ENCODE measurements around the gene ENTPD6.
"Not testable (repeated sequence)": the region's sequence is repeated elsewhere in the genome, so short reads cannot be mapped to it uniquely, and the experiment has no call there.

Gene ENTPD6

DNA sequence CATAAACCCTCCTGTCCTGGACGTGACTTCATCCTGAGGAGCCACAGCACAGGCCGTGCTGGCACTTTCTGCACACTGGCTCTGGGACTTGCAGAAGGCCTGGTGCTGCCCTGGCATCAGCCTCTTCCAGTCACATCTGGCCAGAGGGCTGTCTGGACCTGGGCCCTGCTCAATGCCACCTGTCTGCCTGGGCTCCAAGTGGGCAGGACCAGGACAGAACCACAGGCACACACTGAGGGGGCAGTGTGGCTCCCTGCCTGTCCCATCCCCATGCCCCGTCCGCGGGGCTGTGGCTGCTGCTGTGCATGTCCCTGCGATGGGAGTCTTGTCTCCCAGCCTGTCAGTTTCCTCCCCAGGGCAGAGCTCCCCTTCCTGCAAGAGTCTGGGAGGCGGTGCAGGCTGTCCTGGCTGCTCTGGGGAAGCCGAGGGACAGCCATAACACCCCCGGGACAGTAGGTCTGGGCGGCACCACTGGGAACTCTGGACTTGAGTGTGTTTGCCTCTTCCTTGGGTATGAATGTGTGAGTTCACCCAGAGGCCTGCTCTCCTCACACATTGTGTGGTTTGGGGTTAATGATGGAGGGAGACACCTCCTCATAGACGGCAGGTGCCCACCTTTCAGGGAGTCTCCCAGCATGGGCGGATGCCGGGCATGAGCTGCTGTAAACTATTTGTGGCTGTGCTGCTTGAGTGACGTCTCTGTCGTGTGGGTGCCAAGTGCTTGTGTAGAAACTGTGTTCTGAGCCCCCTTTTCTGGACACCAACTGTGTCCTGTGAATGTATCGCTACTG lies 30.3 kb downstream of the ENTPD6 start:
- DNase-seq (ENCODE audit: extremely low spot score): no peak
- TF ChIP-seq SP1 (IDR thresholded peaks at IDR 0.05): no peak
- no peak for TF ChIP-seq TARDBP (IDR thresholded peaks at IDR 0.05)
- TF ChIP-seq ZNF384 (IDR thresholded peaks at IDR 0.05): no peak
- TF ChIP-seq LEF1 (IDR thresholded peaks at IDR 0.05; ENCODE audit: borderline replicate concordance): no peak
- TF ChIP-seq FOXK2 (IDR thresholded peaks at IDR 0.05): no peak
- TF ChIP-seq NFRKB (IDR thresholded peaks at IDR 0.05): no peak
- no peak for TF ChIP-seq ARNT (IDR thresholded peaks at IDR 0.05)
- no peak for TF ChIP-seq FOXA1 (IDR thresholded peaks at IDR 0.05)
- no peak for TF ChIP-seq CTBP1 (IDR thresholded peaks at IDR 0.05; ENCODE audit: borderline replicate concordance)
- no peak for TF ChIP-seq BHLHE40 (IDR thresholded peaks at IDR 0.05; ENCODE audit: borderline replicate concordance)
- TF ChIP-seq, protein P1, sequence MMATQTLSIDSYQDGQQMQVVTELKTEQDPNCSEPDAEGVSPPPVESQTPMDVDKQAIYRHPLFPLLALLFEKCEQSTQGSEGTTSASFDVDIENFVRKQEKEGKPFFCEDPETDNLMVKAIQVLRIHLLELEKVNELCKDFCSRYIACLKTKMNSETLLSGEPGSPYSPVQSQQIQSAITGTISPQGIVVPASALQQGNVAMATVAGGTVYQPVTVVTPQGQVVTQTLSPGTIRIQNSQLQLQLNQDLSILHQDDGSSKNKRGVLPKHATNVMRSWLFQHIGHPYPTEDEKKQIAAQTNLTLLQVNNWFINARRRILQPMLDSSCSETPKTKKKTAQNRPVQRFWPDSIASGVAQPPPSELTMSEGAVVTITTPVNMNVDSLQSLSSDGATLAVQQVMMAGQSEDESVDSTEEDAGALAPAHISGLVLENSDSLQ (IDR thresholded peaks at IDR 0.05): no peak
- TF ChIP-seq SUZ12 (IDR thresholded peaks at IDR 0.05): no peak
- TF ChIP-seq HDGF (IDR thresholded peaks at IDR 0.05; ENCODE audit: borderline replicate concordance): no peak
- TF ChIP-seq ELF4 (IDR thresholded peaks at IDR 0.05): no peak
- TF ChIP-seq FOXM1 (IDR thresholded peaks at IDR 0.05; ENCODE audit: borderline replicate concordance): no peak
- TF ChIP-seq L3MBTL2 (conservative IDR thresholded peaks at IDR 0.05): no peak
- CTCF ChIA-PET: no interaction called here
- POLR2A ChIA-PET: no interaction called here

DNA sequence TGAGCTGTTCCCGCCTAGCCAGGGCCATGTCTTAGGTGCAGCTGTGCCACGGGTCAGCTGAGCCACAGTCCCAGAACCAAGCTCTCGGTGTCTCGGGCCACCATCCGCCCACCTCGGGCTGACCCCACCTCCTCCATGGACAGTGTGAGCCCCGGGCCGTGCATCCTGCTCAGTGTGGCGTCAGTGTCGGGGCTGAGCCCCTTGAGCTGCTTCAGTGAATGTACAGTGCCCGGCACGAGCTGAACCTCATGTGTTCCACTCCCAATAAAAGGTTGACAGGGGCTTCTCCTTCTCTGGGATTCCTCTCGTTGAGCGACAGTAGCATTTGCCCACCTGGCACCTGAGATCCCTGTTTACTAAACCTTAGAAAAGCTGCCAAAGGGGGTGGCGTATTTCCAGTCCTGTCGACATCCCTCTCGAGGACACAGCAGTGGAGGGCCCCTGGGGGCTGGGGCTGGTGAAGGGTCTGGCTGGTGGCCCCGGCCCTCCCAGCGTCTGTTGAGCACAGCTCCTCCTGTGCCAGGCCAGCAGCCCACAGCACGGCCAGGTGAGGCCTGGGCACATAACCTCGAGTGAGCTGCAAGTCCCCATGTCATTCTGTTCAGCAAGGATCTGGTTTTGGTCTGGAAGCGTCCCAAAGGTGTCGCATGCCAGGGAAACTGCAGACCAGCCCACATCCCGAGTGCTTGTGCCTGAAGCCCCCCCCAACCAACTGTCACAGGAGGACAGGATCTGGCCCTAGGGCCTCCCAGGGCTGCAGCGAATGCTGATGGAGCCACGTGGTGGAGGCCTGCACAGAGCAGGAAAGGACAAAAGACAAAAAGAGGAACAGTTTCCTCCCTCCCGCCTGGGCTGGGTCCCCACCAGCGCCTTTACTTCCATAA lies 31.2 kb downstream of the ENTPD6 start:
- ChIA-PET CTCF (no interaction called here), POLR2A (interaction anchor here (1.5 to 2.0 kb wide), 2 partner anchors 21 to 32 kb away, joined by 4 to 14 read pairs; partner anchors contain the start of gene PYGB)
- TF ChIP-seq FOXA1 (IDR thresholded peaks at IDR 0.05) (no peak), ARNT (IDR thresholded peaks at IDR 0.05) (no peak), NFRKB (IDR thresholded peaks at IDR 0.05) (no peak)
- DNase-seq (ENCODE audit: extremely low spot score): no peak

DNA sequence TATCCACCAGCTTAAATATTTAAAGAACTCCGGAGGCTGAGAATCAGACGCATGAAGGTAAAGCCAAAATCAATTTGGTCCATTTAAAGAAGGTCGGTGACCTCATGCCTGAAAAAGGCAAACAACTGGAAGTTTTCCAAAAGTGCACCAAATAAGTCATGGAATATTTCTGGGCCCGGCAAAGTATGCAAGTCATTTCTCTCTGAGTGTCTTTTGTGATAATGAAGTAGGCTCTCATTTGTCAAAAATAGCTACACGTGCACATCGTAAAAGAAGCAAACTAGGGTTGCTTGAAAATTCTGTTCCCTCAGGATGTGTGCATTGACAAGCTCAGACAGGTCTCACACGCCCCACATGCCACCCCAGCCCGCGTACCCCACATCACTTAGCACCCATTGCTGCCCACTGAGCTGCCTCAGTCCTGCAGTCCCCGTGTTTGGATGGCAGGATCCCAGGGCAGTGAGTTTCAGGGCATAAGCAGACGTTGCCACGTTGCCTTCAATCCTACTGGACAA lies 31.9 kb downstream of the ENTPD6 start:
- POLR2A ChIA-PET: interaction anchor here (1.5 to 2.0 kb wide), 2 partner anchors 20 to 33 kb away, joined by 4 to 14 read pairs; partner anchors contain the start of gene PYGB
- TF ChIP-seq HDGF (IDR thresholded peaks at IDR 0.05; ENCODE audit: borderline replicate concordance): no peak
- no peak for TF ChIP-seq FOXA1 (IDR thresholded peaks at IDR 0.05)
- TF ChIP-seq SUZ12 (IDR thresholded peaks at IDR 0.05): no peak
- no peak for TF ChIP-seq BHLHE40 (IDR thresholded peaks at IDR 0.05; ENCODE audit: borderline replicate concordance)
- TF ChIP-seq FOXM1 (IDR thresholded peaks at IDR 0.05; ENCODE audit: borderline replicate concordance): no peak
- TF ChIP-seq SP1 (IDR thresholded peaks at IDR 0.05): no peak
- no peak for TF ChIP-seq CTBP1 (IDR thresholded peaks at IDR 0.05; ENCODE audit: borderline replicate concordance)
- no peak for TF ChIP-seq L3MBTL2 (conservative IDR thresholded peaks at IDR 0.05)
- DNase-seq (ENCODE audit: extremely low spot score): no peak
- CTCF ChIA-PET: no interaction called here

DNA sequence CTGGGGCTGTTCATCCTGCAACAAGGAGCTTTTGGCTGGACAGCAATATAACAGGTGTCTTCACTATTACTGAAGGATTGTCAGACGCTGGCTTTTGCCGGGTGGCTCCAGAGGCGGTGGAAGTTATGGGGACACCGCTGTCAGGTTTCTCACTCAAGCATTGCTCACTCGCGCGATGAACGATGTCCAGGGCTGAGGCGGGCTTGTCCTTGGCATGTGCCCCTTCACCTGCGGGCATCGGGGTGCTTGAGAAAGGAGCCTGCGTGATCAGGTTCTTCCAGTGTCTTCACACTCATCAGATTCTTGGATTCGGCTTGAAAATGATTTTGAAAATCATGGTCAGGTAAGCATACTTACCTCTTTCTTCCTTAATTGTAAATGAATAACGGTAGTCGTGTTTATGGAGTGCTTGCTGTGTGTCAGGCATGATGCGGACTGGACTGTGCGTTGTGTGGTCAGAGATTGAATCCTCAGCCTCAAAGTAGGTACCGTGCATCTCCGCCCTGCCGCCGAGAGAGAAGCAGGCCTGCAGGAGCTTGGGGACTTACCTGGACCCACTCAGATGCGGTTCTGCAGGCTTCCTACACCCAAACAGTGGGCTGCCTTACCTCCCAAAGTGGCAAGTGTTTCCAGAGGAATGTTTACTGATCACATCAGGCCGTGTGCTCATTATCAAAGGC lies 34.1 kb downstream of the ENTPD6 start:
- no peak for DNase-seq (ENCODE audit: extremely low spot score)
- TF ChIP-seq SUZ12 (IDR thresholded peaks at IDR 0.05): no peak
- CTCF ChIA-PET: interaction anchor here (0.6 kb wide), 1 partner anchor 35 kb away, joined by 3 read pairs; no protein-coding TSS in a partner anchor
- POLR2A ChIA-PET: interaction anchor here (0.9 to 1.3 kb wide), 3 partner anchors 10 to 18 kb away, joined by 3 to 7 read pairs (median 5); partner anchors contain the start of gene PYGB

DNA sequence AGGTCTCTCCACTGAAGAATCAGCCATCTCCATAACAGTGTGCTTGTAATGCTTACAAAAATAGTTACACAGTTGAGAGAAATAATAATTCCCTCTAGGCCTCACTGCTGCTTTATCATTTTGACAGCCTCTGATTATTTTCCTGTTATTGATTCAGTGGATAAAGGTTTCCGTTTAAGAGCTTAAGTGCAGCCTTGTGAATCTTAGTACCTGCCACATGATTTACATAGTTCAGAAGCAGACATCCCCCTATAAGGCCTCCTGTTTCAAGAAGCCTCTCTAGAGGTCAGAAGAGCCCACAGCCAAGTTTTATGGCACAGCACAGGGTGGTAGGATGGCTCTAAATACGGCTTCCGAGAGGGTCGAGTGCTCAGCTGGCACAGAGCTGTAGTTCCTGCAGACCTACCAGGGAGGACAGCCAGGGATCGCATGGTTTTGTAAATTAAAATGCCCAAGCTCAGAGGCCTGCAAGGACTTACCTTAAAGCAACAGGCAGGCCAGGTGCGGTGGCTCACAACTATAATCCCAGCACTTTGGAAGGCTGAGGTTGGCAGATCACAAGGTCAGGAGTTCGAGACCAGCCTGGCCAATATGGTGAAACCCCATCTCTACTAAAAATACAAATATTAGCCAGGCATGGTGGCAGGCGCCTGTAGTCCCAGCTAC lies 34.8 kb downstream of the ENTPD6 start:
- no peak for DNase-seq (ENCODE audit: extremely low spot score)
- POLR2A ChIA-PET: interaction anchor here (0.9 to 1.3 kb wide), 2 partner anchors 9 to 17 kb away, joined by 3 to 7 read pairs; partner anchors contain the start of gene PYGB
- TF ChIP-seq ELF4 (IDR thresholded peaks at IDR 0.05) (no peak), FOXM1 (IDR thresholded peaks at IDR 0.05; ENCODE audit: borderline replicate concordance) (no peak)
- CTCF ChIA-PET: no interaction called here

DNA sequence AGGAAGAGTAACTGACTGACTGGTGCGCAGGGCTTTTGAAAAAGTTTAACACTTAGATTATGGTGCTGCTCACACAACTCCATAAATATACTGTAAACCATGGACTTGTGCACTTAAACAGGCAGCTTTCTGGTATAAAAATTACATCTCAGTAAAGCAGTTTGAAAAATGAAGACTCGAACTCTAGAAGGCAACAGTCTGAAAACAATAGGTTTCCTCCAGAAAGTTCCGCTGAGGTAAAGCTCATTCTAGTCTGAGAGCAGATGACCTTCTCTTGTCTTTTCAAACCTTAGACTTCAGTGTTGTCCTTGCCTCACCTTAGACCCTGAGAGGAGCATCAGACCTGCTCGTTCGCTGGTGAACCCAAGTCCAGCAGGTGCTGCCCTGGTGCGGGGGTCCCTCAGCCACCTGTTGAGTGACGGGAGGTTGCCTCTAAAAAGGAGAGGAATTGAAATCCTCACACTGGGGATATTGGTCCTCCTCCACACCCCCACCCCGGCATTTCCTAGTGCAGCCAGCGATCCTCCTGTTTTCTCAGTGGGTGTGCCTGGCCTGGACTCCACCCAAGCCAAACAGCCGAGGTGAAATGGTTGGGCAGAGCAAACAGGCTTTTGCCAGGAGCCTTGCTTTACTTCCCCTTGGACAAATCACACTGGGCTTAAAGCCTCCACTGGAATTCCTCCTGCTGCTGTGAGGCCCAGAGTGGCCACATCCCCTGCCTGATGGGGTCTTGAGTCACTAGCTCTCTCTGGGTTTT lies 37.7 kb downstream of the ENTPD6 start:
- TF ChIP-seq FOXM1 (IDR thresholded peaks at IDR 0.05; ENCODE audit: borderline replicate concordance) (no peak), SUZ12 (IDR thresholded peaks at IDR 0.05) (no peak), NFRKB (IDR thresholded peaks at IDR 0.05) (no peak), BHLHE40 (IDR thresholded peaks at IDR 0.05; ENCODE audit: borderline replicate concordance) (no peak), ZNF384 (IDR thresholded peaks at IDR 0.05) (no peak), SP1 (IDR thresholded peaks at IDR 0.05) (no peak), L3MBTL2 (conservative IDR thresholded peaks at IDR 0.05) (no peak), CTBP1 (IDR thresholded peaks at IDR 0.05; ENCODE audit: borderline replicate concordance) (no peak), ARNT (IDR thresholded peaks at IDR 0.05) (no peak), FOXK2 (IDR thresholded peaks at IDR 0.05) (no peak)
- TF ChIP-seq, protein P1 (IDR thresholded peaks at IDR 0.05): no peak
- DNase-seq (ENCODE audit: extremely low spot score): no peak
- CTCF ChIA-PET: interaction anchor here (0.6 to 1.7 kb wide), 3 partner anchors 12 to 42 kb away, joined by 3 to 8 read pairs (median 5); partner anchors contain the start of gene PYGB
- POLR2A ChIA-PET: interaction anchor here (2.1 kb wide), 1 partner anchor 14 kb away, joined by 8 read pairs; the partner anchor contains the start of gene PYGB

DNA sequence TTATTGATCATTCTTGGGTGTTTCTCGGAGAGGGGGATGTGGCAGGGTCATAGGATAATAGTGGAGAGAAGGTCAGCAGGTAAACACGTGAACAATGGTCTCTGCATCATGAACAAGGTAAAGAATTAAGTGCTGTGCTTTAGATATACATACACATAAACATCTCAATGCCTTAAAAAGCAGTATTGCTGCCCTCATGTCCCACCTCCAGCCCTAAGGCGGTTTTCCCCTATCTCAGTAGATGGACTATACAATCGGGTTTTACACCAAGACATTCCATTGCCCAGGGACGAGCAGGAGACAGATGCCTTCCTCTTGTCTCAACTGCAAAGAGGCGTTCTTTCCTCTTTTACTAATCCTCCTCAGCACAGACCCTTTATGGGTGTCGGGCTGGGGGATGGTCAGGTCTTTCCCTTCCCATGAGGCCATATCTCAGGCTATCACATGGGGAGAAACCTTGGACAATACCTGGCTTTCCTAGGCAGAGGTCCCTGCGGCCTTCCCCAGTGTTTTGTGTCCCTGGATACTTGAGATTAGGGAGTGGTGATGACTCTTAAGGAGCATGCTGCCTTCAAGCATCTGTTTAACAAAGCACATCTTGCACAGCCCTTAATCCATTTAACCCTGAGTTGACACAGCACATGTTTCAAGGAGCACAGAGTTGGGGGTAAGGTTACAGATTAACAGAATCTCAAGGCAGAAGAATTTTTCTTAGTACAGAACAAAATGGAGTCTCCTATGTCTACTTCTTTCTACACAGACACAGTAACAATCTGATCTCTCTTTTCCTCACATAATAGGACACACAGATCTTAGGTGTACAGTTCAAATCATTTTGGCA lies 38.7 kb downstream of the ENTPD6 start:
- DNase-seq (ENCODE audit: extremely low spot score); CTCF ChIA-PET: not testable (repeated sequence)
- POLR2A ChIA-PET: interaction anchor here (4.0 kb wide), 1 partner anchor 14 kb away, joined by 22 read pairs; the partner anchor contains the start of gene PYGB

All from HEK293T (cell line).